D721Med (cell line): Measurements from ENCODE around the gene ADAMTS8.

Source experiments
- DNase-seq: peaks from one replicate; pipeline ENCODE4 v3.0.0; 2011; ENCODE audit warnings: low spot score; ENCODE audit not compliant: insufficient read length
- FAIRE-seq: peaks from 2 replicates; lab custom pipeline; 2011; peaks lifted over from hg19 to GRCh38; lab: Jason Lieb, UNC
- TF ChIP-seq, protein P1 (sequence below): IDR thresholded peaks from 2 replicates; pipeline ENCODE4 v1.5.1; 2012; ENCODE audit warnings: mild to moderate bottlenecking, control low read depth; ENCODE audit not compliant: insufficient read depth; ENCODE audit errors: missing control alignments

ADAMTS8 gene

DNA sequence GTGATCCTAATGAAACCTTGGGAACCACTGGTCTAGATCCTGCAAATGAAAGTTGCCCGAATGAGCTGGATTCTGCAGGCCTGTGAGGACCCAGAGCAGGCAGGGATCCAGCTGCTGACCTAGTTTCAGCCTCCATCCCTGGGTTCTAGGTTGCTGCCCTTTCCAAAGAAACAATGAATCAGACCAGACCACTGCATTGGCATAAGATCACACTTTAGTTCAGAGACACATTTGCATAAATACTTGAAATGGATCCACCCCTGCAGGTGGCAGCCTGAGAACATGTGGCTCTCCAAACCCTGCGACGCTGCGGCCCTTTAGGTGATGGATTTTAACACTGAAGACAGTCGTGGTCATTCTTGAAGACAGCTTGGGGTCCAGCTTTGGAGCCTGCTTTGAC, 23.7 kb downstream of the ADAMTS8 start:
- TF ChIP-seq, protein P1, sequence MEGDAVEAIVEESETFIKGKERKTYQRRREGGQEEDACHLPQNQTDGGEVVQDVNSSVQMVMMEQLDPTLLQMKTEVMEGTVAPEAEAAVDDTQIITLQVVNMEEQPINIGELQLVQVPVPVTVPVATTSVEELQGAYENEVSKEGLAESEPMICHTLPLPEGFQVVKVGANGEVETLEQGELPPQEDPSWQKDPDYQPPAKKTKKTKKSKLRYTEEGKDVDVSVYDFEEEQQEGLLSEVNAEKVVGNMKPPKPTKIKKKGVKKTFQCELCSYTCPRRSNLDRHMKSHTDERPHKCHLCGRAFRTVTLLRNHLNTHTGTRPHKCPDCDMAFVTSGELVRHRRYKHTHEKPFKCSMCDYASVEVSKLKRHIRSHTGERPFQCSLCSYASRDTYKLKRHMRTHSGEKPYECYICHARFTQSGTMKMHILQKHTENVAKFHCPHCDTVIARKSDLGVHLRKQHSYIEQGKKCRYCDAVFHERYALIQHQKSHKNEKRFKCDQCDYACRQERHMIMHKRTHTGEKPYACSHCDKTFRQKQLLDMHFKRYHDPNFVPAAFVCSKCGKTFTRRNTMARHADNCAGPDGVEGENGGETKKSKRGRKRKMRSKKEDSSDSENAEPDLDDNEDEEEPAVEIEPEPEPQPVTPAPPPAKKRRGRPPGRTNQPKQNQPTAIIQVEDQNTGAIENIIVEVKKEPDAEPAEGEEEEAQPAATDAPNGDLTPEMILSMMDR, result no peak
- FAIRE-seq, result no peak
- no peak for DNase-seq

- FAIRE-seq (no peak), DNase-seq (no peak)
- TF ChIP-seq, protein P1, result no peak
These were observed 24.4 kb downstream of the ADAMTS8 start for GRCh38 chr11:130403967-130404366.

- no peak for DNase-seq
- TF ChIP-seq, protein P1, result no peak
- no peak for FAIRE-seq
These were observed 25.1 kb downstream of the ADAMTS8 start for GRCh38 chr11:130403271-130403804.

GRCh38 chr11:130402570-130402969, 25.8 kb downstream of the ADAMTS8 start:
- no peak for FAIRE-seq
- TF ChIP-seq, protein P1, result no peak
- no peak for DNase-seq

GRCh38 chr11:130400781-130401483, 27.5 kb downstream of the ADAMTS8 start:
- no peak for DNase-seq
- FAIRE-seq, result no peak
- TF ChIP-seq, protein P1, result no peak

- TF ChIP-seq, protein P1, result no peak
- DNase-seq (no peak), FAIRE-seq (no peak)
These were observed 29.2 kb downstream of the ADAMTS8 start for GRCh38 chr11:130399196-130399595.

- FAIRE-seq (no peak), DNase-seq (no peak)
- TF ChIP-seq, protein P1, result no peak
These were observed 30.6 kb downstream of the ADAMTS8 start for GRCh38 chr11:130397780-130398179.
